Right lobe of liver (tissue), 6 donors: ENCODE measurements around the gene VPS4B. TPM values are rescaled to one million over a fixed set of nuclear protein-coding genes. Genes with fewer than 3 reads are reported as not detected.

Experiments
- ATAC-seq, 4 donors: fragments of 200-7000 bp; cut with Tn5 transposase; one replicate each; pipeline ENCODE4 v1.9.1; 2020; ENCODE audit warnings: mild to moderate bottlenecking in 4 of 4, moderate library complexity in 4 of 4
- DNase-seq, 3 donors: peaks; one replicate each; pipeline ENCODE4 v3.0.0-alpha.2; 2020
- H3K27ac ChIP-seq, 3 donors: fragments of 200-600 bp; one replicate each; pipeline ENCODE4 v1.8.0; 2022
- H3K27me3 ChIP-seq, 2 donors: fragments of 200-600 bp; one replicate each; pipeline ENCODE4 v1.8.0; 2022
- H3K36me3 ChIP-seq, 4 donors: fragments of 200-600 bp; sonication (generic) in 1 of 4; one replicate each; pipeline versions ENCODE4 v1.5.1 to v1.8.0; 2017 to 2022; ENCODE audit warnings: control low read depth in 1 of 4
- H3K4me1 ChIP-seq, 4 donors: fragments of 200-600 bp; sonication (generic) in 1 of 4; one replicate each; pipeline versions ENCODE4 v1.5.1 to v1.8.0; 2017 to 2022; ENCODE audit warnings: control low read depth in 1 of 4
- H3K4me3 ChIP-seq, 3 donors: fragments of 200-600 bp; one replicate each; pipeline ENCODE4 v1.8.0; 2022
- H3K9me3 ChIP-seq, 4 donors: fragments of 200-600 bp; sonication (generic) in 1 of 4; one replicate each; pipeline versions ENCODE4 v1.5.1 to v1.8.0; 2017 to 2022; ENCODE audit warnings: control low read depth in 1 of 4
- CTCF ChIP-seq, 4 donors: fragments of 200-600 bp in 3 of 4; fragments of 450-650 bp in 1 of 4; IDR thresholded peaks; one replicate each; pipeline versions ENCODE4 v1.5.1 to v1.8.0; 2016 to 2022; ENCODE audit warnings: antibody characterized with exemption in 4 of 4, mild to moderate bottlenecking in 2 of 4
- POLR2A ChIP-seq: fragments of 450-650 bp; IDR thresholded peaks from one replicate; pipeline ENCODE4 v1.6.1; 2017; ENCODE audit warnings: antibody characterized with exemption, mild to moderate bottlenecking
- WGBS: methylation state at CpG from one replicate; pipeline ENCODE4 v1.1.6; 2018; ENCODE audit warnings: low coverage, low lambda C conversion rate; ENCODE audit not compliant: insufficient coverage; ENCODE audit errors: missing lambda C conversion rate; 5-methylcytosine and 5-hydroxymethylcytosine counted together
- intact Hi-C, 2 donors: fragments of 100-400 bp; cut with DNase I; formaldehyde crosslinking; loops; one replicate each; pipeline versions ENCODE4 v1.11.2 to v1.14.1; 2022
- total RNA-seq, 6 experiments: library from RNA; depleted of rRNA in 2 of 6; stranded (reverse); fragments of >200 nt in 2 of 6; fragmentation: NEBNext Ultra II Directional in 3 of 6; extraction: Animal tissue kit (Norgen Biotek cat#: 25700) in 3 of 6; gene quantifications; one replicate each; pipeline versions ENCODE4 v1.1.0 to v1.2.4, GENCODE V29; 2016 to 2023
- donor health status: DM: no; HTN: yes; CAD: no.
- donor health status: DM: no; HTN: no; CAD: no.
- donor health status: DM: no; HTN: no; CAD: no.
- donor health status: DM: no; HTN: yes; CAD: no.
- donor health status: DM: no; HTN: yes; CAD: no.

The VPS4B gene
- total RNA-seq, 6 experiments from 2014 or later, result 18.3 to 30.4 (median 22.3) TPM

GRCh38 chr18:63394954-63395353 is 27.3 kb downstream of the VPS4B start:
- intact Hi-C loops, result no loop called here
- H3K27me3 ChIP-seq, result no peaks in the 10 kb centered on the region
- no peak for TF ChIP-seq POLR2A
- no peak for TF ChIP-seq CTCF (IDR thresholded peaks at IDR 0.05)
- 83% methylated on average over 3 of the region's 3 CpGs for WGBS
- ATAC-seq (no peak), DNase-seq (no peak)
- peaks cover 0 to 7% (median 3%) of the 10 kb centered on the region in 4 donors for H3K4me1 ChIP-seq
- peaks cover 0 to 65% (median 14%) of the 10 kb centered on the region in 4 donors for H3K36me3 ChIP-seq
- H3K9me3 ChIP-seq, result no peaks in the 10 kb centered on the region
- H3K4me3 ChIP-seq, result no peak overlapping the region
- no peak overlapping the region for H3K27ac ChIP-seq

- 77% methylated on average over 4 of the region's 4 CpGs for WGBS
- TF ChIP-seq CTCF (IDR thresholded peaks at IDR 0.05) (no peak), POLR2A (no peak)
- intact Hi-C loops, result no loop called here
- no peak overlapping the region for H3K27ac ChIP-seq
- no peak for ATAC-seq
- H3K27me3 ChIP-seq, result no peaks in the 10 kb centered on the region
- H3K4me3 ChIP-seq, result no peak overlapping the region
- no peaks in the 10 kb centered on the region for H3K9me3 ChIP-seq
- H3K4me1 ChIP-seq, result peaks cover 0 to 15% (median 8%) of the 10 kb centered on the region in 4 donors
- no peak for DNase-seq
- peaks cover 0 to 29% (median 11%) of the 10 kb centered on the region in 4 donors for H3K36me3 ChIP-seq
These were observed 34.4 kb downstream of the VPS4B start for GRCh38 chr18:63387861-63388260.

- H3K36me3 ChIP-seq, result no peaks in the 10 kb centered on the region
- H3K4me1 ChIP-seq, result peaks cover 0 to 15% (median 8%) of the 10 kb centered on the region in 4 donors
- DNase-seq (no peak), ATAC-seq (no peak)
- no peaks in the 10 kb centered on the region for H3K9me3 ChIP-seq
- no CpG with 5 or more reads among the region's 3 CpGs for WGBS
- no peaks in the 10 kb centered on the region for H3K27me3 ChIP-seq
- intact Hi-C loops, result no loop called here
- TF ChIP-seq POLR2A (no peak), CTCF (IDR thresholded peaks at IDR 0.05) (no peak)
- no peak overlapping the region for H3K4me3 ChIP-seq
- no peak overlapping the region for H3K27ac ChIP-seq
These were observed 39.4 kb downstream of the VPS4B start for GRCh38 chr18:63382843-63383242.

GRCh38 chr18:63379639-63379962 is 42.7 kb downstream of the VPS4B start:
- Histone ChIP-seq H3K4me1 (peaks cover 0 to 9% (median 5%) of the 10 kb centered on the region in 4 donors), H3K27ac (no peak overlapping the region), H3K27me3 (no peaks in the 10 kb centered on the region), H3K9me3 (no peaks in the 10 kb centered on the region), H3K4me3 (no peak overlapping the region), H3K36me3 (no peaks in the 10 kb centered on the region)
- DNase-seq, result no peak
- intact Hi-C loops, result no loop called here
- no peak for ATAC-seq
- no peak for TF ChIP-seq CTCF (IDR thresholded peaks at IDR 0.05)
- no peak for TF ChIP-seq POLR2A
- WGBS, result 79% methylated on average over 2 of the region's 2 CpGs
